ENCODE measurements around the gene FBXL19. TPM values are rescaled to one million over a fixed set of nuclear protein-coding genes. Genes with fewer than 3 reads are reported as not detected.

The FBXL19 gene
- polyA plus RNA-seq, 3 donors, result 0.14 to 7.6 TPM; not detected in 1

DNA sequence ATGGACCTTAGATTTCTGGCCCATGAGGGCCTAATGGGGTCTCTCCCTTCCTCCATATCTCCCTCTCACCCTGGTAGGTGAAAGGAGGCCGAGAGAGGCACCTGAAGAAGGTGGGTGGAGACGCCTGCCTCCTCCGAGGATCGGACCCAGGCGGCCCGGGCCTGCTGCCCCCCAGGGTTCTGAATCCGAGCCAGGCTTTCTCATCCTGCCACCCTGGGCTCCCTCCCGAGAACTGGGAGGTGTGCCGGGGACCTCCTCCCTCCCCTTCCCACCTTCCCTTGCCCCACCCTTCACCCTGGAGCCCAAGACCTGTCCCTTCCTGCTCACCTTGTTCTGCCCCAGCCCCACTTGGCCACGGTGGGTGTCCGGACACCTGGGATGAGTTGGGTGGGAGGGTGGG is 5.0 kb downstream of the FBXL19 start:
- no peak overlapping the region for H3K4me3 Mint-ChIP-seq
- peaks cover 33 to 51% of the 10 kb centered on the region in 2 donors for H3K36me3 Mint-ChIP-seq
- no peak for DNase-seq
- no peaks in the 10 kb centered on the region for H3K27me3 ChIP-seq (ENCODE audit: control insufficient read depth in 2 of 2, insufficient read depth in 2 of 2, low read length in 2 of 2)
- TF ChIP-seq, protein P1, sequence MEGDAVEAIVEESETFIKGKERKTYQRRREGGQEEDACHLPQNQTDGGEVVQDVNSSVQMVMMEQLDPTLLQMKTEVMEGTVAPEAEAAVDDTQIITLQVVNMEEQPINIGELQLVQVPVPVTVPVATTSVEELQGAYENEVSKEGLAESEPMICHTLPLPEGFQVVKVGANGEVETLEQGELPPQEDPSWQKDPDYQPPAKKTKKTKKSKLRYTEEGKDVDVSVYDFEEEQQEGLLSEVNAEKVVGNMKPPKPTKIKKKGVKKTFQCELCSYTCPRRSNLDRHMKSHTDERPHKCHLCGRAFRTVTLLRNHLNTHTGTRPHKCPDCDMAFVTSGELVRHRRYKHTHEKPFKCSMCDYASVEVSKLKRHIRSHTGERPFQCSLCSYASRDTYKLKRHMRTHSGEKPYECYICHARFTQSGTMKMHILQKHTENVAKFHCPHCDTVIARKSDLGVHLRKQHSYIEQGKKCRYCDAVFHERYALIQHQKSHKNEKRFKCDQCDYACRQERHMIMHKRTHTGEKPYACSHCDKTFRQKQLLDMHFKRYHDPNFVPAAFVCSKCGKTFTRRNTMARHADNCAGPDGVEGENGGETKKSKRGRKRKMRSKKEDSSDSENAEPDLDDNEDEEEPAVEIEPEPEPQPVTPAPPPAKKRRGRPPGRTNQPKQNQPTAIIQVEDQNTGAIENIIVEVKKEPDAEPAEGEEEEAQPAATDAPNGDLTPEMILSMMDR (IDR thresholded peaks at IDR 0.05), result no peak
- no peak overlapping the region for H2AFZ ChIP-seq (ENCODE audit: insufficient read depth, low read depth, low read length, poor library complexity, severe bottlenecking)
- no peaks in the 10 kb centered on the region for H4K20me1 ChIP-seq (ENCODE audit: insufficient read depth, low read length)
- H3K9me3 Mint-ChIP-seq, result peaks cover 0 to 2% (median 0%) of the 10 kb centered on the region in 7 donors
- H3K9me3 ChIP-seq (replicated peaks in 1 of 2; ENCODE audit: control insufficient read depth in 1 of 2, insufficient read depth in 1 of 2, low read length in 2 of 2), result no peaks in the 10 kb centered on the region
- H3K4me1 ChIP-seq (ENCODE audit: control insufficient read depth in 1 of 2, insufficient read depth in 2 of 2, low read length in 2 of 2), result peaks cover 4 to 9% of the 10 kb centered on the region in 2 donors
- H3K4me2 ChIP-seq (replicated peaks; ENCODE audit: extremely low read depth, low read length, poor library complexity, severe bottlenecking), result no peak overlapping the region
- H3K79me2 ChIP-seq (ENCODE audit: insufficient read depth, low read length), result no peaks in the 10 kb centered on the region
- intact Hi-C loops (cut with micrococcal nuclease), result loop anchor here in 1 of 2 donors (10.0 kb wide), 2 partner anchors 164 to 274 kb away; partner anchors contain the start of genes CFAP119, FBRS, PRR14 and RNF40
- H3K4me1 Mint-ChIP-seq, result peaks cover 15% of the 10 kb centered on the region
- no peak overlapping the region for H3K9ac ChIP-seq (ENCODE audit: insufficient read depth, low read length, poor library complexity, severe bottlenecking)
- no peak overlapping the region for H3K4me3 ChIP-seq (replicated peaks in 1 of 3; ENCODE audit: low read depth in 2 of 3, low read length in 3 of 3)
- no peaks in the 10 kb centered on the region for H3K27me3 Mint-ChIP-seq (ENCODE audit: low read depth in 3 of 3)
- H3K27ac Mint-ChIP-seq, result peak overlapping the region in 1 of 7 donors; percentile 11
- H3K36me3 ChIP-seq (replicated peaks in 1 of 2; ENCODE audit: control insufficient read depth in 1 of 2, insufficient read depth in 2 of 2, low read length in 2 of 2), result peaks cover 23 to 52% of the 10 kb centered on the region in 2 donors
- no peak overlapping the region for H3K27ac ChIP-seq (ENCODE audit: low read depth in 1 of 2, low read length in 2 of 2)
- 93% methylated on average over 6 of the region's 11 CpGs for WGBS (ENCODE audit: insufficient coverage)

DNA sequence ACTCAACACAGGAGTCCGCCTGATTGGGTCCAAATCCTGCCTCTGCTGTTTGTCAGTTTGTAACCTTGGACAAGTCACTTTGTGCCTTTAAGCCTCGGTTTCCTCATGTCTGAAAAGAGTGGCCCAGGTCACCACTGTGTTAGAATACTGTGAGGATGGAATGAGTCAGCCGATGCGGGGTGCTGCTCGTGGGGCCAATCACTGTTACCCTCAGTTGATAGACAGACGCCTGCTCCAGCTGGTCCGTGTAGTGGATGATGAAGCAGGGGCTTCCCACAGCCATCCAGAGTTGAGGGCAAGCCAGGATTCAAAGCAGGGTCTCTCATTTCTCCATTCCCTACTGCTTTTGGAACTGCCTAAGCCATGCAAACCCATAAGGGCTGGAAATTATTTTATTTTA is 5.8 kb downstream of the FBXL19 start:
- Histone ChIP-seq H3K9me3 (replicated peaks in 1 of 2; ENCODE audit: control insufficient read depth in 1 of 2, insufficient read depth in 1 of 2, low read length in 2 of 2) (no peaks in the 10 kb centered on the region), H3K79me2 (ENCODE audit: insufficient read depth, low read length) (no peaks in the 10 kb centered on the region), H3K36me3 (replicated peaks in 1 of 2; ENCODE audit: control insufficient read depth in 1 of 2, insufficient read depth in 2 of 2, low read length in 2 of 2) (peaks cover 23 to 58% of the 10 kb centered on the region in 2 donors), H3K4me3 (replicated peaks in 1 of 3; ENCODE audit: low read depth in 2 of 3, low read length in 3 of 3) (no peak overlapping the region), H3K4me1 (ENCODE audit: control insufficient read depth in 1 of 2, insufficient read depth in 2 of 2, low read length in 2 of 2) (peaks cover 4 to 6% of the 10 kb centered on the region in 2 donors), H3K4me2 (replicated peaks; ENCODE audit: extremely low read depth, low read length, poor library complexity, severe bottlenecking) (no peak overlapping the region), H3K27ac (ENCODE audit: low read depth in 1 of 2, low read length in 2 of 2) (no peak overlapping the region), H3K9ac (ENCODE audit: insufficient read depth, low read length, poor library complexity, severe bottlenecking) (no peak overlapping the region), H2AFZ (ENCODE audit: insufficient read depth, low read depth, low read length, poor library complexity, severe bottlenecking) (no peak overlapping the region), H3K27me3 (ENCODE audit: control insufficient read depth in 2 of 2, insufficient read depth in 2 of 2, low read length in 2 of 2) (no peaks in the 10 kb centered on the region), H4K20me1 (ENCODE audit: insufficient read depth, low read length) (no peaks in the 10 kb centered on the region)
- H3K27me3 Mint-ChIP-seq (ENCODE audit: low read depth in 3 of 3), result no peaks in the 10 kb centered on the region
- 96% methylated on average over 4 of the region's 7 CpGs for WGBS (ENCODE audit: insufficient coverage)
- no peak overlapping the region for H3K4me3 Mint-ChIP-seq
- intact Hi-C loops (cut with micrococcal nuclease), result loop anchor here in 1 of 2 donors (10.0 kb wide), 2 partner anchors 164 to 274 kb away; partner anchors contain the start of genes CFAP119, FBRS, PRR14 and RNF40
- peaks cover 15% of the 10 kb centered on the region for H3K4me1 Mint-ChIP-seq
- H3K9me3 Mint-ChIP-seq, result peaks cover 0 to 2% (median 0%) of the 10 kb centered on the region in 7 donors
- DNase-seq, result no peak
- H3K36me3 Mint-ChIP-seq, result peaks cover 33 to 59% of the 10 kb centered on the region in 2 donors
- TF ChIP-seq, protein P1 (IDR thresholded peaks at IDR 0.05), result no peak
- H3K27ac Mint-ChIP-seq, result peak overlapping the region in 1 of 7 donors; percentile 42
